GM18873 (cell line): ENCODE results near the gene C17orf113.

ENCODE experiments used
- ATAC-seq: cut with Tn5 transposase; IDR thresholded peaks from one replicate; pipeline ENCODE4 v1.9.1; 2021; ENCODE audit warnings: mild to moderate bottlenecking, moderate library complexity, moderate number of reproducible peaks; ENCODE audit not compliant: unreplicated experiment, low FRiP score

Gene C17orf113

DNA sequence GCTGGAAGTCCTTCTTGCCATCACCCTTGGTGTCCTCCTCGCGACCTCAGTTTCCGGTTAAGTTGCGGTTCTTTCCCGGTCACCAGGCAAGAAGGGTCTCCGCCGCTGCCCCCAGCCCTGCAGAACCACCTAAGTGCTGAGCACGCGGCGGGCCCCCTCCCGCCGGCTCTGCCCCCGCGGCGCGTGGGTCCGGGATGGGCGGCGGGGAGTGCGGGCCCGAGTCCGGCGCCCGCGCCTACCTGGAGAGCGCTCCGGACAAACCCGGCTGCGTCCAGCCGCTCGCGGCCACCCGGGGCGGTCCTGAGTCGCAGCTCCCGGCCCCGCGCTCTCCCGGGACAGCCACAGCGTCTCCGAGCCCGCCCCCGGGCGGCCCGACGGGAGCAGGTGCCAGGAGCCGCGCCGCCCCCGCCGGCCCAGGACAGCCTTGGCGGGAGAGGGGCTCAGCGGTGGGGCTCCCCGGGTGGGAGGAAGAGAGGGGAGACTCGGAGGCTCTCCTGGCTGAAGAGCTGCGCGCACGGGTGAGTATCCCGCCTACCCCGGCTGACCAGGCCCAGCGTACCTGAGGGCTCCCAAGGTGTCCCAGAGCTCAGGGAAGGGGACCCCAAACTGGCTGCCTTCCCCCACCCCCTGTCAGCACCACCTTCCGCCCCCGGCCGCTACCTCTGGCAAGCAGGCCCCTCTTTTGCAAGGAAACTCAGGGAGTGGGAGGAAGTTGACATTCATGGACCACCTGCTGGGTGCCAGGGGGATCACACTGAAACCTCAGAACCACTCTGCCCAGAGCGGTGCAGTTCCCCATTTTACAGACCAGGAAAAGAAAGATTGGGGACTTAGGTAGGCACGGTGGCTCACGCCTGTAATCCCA is 22.2 kb upstream of the C17orf113 start:
- ATAC-seq: no peak

DNA sequence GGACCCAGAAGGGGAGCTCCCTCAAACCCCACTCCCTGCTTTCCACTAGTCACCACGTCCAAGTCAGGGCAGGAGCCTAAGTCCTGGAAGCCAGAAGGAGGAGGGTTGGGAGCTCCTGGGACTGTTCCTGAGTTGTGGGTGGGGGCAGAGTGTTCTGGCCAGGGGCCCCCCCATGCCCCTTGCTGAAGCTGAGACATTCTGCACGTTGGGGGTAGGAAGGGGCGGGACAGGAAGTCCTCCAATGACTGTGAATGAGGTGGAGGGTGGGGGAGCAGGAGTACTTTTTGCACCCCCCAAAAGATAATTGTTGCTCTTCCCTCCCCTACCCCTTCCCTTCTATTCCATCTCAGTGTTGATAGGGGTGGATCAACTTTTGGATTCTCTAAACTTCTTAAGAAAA is 21.4 kb upstream of the C17orf113 start:
- no peak for ATAC-seq

DNA sequence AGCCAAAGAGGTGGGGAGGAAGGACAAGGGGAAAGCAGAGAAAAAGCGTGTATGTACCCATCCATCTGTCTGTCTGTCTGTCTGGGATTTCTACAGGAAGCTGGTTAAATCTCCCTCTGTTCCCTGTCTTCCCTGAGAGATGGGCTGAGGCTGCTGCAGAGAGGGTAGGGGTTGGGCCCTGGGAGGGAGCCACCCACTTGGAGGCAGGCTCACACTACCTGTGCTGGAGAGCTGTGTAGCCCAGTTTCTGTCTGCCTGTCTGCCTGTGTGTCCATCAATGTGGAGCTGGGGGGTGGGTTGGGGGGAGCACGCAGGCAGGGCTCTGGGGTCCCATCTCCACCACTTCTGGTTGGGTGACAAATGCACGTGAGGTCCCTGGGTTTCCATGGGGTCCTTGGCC is 18.6 kb upstream of the C17orf113 start:
- no peak for ATAC-seq

DNA sequence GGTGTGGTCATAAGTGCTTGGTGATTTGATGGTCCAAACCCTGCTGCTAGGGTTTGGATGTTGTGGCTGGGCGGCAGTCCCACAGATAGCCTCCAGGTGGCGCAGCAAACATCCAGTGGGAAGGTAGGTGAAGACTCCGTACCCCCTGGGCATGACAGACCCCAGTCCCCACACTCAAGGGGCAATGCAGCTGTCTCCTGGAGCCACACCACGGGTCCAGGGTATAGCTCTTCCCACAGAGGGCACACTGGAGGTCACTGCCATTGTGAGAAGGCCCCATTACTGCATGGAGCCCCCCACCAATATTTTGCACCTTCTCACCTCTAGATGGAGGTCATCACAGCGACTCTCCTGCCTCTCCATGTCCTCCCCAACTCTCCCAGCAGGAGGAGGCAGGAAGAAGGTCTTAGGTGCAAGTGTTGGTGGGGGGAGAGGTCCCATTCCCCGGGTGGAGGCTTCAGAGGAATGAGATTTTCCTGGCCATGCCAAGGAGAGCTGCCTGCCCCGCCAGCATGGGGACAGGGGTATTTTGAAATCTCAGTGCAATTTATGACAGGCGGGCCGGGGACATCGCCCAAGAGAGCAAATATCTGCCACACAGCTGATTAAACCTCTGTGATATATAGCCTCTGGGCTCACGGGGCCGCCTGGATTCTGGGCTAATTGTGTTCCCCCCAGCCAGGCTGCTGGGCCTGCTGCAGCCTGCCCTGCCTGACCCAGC is 17.1 kb upstream of the C17orf113 start:
- no peak for ATAC-seq

DNA sequence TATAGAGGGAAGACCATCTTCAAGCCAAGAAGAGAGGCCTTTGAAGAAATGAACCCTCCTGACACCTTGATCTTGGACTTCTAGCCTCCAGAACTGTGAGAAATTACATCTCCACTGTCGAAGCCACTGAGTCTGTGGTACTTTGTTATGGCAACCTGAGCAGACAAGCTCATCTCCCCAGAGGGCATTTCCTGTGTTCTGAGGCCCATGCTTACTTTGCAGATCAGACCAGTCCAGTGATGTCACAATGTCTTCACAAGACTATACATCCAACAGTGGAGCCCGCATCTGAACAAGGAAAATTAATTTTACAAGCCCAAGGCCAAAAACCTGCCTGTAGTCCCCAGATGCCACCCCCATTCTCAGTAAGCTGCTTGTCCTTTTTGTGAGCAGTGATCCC is 14.8 kb upstream of the C17orf113 start:
- ATAC-seq: no peak

DNA sequence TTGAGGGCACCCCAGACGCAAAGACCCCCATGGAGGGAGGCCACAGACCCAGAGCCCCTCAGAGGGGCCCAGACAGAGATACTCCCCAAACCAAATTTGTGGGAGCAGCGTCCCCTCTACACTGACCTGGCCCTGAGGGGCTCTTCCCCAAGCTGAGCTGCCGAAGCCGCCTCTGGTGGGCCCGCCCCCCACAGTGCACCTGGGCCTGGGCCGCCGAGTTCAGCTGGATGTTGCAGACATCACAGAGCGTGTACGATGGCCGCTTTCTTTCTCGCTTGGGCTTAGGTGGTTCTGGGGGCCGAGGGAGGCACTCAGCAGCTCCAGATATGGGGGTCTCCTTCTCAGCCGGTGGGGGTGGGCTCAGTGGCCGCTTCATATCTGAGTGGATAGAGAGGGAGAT is 12.3 kb upstream of the C17orf113 start:
- ATAC-seq: no peak

DNA sequence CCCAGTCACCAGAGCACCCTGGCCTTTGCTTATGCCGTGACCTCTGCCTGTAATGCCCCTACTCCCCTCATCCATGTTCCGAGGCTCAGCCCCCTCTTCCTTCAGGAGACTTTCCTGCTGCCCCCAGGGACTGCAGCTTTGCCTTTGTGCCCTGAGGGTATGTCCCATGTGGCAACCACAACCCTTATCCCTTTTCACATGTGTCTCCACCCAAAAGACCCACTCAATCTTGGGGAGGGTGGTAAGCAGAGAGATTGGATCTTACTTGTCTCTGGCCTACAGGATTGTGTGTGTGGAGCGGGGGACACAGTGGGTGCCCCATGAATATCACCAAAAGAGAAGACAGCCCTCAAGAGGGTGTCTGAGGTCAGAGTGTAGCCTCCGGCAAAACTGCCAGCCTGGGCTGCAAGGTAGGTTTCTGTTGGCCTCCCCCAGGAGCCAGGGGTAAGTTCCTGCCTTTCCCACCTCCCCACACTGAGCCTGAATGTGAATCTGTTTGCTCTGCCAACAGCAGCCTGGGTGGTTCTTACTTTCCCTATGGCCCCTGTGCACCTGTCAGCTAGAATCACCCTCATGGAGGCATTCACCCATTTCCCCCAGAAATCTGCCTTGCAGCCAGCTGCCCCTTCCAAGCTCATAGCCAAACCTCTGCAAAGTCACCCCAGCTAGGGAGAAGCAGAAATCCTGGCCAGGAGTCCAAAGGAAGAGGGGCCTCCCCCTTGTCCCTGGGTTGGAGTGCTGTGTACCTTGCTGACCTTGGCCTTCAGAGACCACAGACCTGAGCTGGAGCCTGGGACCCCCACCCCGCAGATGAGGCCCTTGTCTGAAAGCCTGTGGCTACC is 11.5 kb upstream of the C17orf113 start:
- ATAC-seq: no peak

DNA sequence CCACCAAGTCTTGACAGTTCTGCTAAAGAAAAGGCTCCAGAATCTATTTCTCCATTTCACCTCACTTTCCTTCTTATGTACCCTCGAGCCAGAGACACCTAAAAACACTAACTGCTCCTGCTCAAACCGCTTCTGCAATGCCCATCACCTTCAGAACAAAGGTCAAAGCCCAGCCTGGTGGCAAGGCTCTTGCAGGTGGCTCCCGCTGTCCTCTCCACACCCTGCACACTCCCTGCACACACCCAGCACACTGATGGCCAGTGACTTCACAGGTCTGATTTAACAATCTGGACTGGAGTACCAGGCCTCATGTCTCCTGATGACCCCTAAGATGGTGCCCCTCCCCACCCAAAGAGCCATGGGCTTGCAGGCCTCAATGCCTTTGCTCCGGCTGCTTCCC is 9.8 kb upstream of the C17orf113 start:
- ATAC-seq: no peak

DNA sequence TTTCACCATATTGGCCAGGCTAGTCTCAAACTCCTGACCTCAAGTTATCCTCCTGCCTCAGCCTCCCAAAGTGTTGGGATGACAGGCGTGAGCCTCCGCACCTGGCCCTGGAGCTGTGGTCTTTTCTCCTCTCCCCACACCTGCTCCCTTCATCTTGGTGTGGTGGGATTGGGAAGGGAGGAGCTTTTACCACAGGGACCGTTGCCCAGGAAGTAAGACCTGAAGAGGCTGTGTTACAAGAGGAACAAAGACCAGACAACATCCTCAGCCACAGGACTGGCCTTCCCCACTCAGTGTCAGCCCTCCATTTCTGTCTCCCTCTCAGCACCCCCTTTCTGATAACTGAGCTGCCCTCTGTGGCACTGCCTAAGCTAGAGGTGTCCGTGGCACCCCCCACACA is 9.4 kb upstream of the C17orf113 start:
- no peak for ATAC-seq

DNA sequence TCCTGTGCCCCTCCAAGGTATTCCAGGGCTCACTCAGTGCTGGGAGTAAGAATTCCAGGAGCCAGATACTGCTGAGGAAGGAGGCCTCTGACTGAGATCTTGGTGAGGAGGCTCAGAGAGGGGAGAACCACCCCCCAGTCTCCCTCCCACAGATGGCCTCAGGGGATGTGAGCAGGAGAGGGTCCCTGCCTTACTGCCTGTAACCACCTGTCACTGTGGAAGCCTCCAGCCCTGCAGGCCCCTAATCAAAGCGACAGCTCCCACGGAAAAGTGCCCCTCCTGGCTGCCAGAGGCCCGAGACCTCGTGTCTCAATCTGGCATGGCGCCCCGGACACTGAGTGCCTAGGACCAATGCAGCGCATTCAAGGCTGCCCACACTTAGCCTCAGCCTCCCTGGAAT is 7.7 kb upstream of the C17orf113 start:
- ATAC-seq: no peak

DNA sequence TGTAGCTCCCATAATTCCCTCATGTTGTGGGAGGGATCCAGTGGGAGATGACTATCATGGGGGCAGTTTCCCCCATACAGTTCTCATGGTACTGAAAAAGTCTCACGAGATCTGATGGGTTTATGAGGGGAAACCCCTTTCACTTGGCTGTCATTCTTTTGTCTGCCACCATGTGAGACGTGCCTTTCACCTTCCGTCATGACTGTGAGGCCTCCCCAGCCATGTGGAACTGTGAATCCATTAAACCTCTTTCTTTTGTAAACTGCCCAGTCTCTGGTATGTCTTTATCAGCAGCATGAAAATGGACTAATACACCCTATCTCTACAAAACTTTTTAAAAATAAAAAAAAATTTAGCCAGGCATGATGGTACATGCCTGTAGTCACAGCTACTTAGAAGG is 6.2 kb upstream of the C17orf113 start:
- ATAC-seq: no peak

DNA sequence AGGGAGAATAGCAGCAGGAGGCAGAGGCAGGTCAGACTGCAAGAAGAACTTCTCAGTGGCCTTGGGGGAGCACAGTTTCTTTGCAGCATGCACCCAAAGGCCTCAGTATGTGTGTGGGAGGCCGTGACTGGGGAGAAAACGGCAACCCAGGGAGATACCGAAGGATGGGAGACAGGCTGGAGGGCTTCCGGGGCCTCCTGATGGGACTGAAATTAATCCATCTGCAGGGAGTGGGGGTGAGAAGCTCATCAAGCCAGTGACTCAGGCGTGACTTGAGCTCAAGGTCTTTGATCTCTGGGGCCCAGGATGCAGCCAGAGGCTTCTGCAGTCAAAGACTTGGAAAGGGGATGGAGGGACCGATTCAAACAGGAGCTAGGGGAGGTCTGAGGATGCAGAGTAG is 5.1 kb upstream of the C17orf113 start:
- no peak for ATAC-seq

DNA sequence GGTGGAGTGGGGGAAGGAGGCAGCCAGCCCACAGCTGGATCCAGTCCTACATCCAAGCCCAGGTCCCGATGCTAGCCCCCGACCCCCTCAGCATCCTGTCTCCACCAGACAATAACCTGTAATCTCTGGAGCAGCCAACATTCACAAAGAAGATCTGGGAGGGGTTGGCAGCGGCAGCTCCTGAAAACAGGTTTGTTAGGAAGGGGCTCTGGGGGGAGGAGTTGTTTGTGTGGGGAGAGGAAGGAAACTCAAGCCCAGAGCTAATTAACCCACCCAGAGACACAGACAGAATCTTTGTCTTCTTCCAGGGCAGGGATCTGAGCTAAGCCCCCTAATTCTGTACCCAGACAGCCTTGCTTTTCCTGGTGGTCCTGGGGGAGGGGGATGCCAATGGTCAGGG is 4.6 kb upstream of the C17orf113 start:
- no peak for ATAC-seq

DNA sequence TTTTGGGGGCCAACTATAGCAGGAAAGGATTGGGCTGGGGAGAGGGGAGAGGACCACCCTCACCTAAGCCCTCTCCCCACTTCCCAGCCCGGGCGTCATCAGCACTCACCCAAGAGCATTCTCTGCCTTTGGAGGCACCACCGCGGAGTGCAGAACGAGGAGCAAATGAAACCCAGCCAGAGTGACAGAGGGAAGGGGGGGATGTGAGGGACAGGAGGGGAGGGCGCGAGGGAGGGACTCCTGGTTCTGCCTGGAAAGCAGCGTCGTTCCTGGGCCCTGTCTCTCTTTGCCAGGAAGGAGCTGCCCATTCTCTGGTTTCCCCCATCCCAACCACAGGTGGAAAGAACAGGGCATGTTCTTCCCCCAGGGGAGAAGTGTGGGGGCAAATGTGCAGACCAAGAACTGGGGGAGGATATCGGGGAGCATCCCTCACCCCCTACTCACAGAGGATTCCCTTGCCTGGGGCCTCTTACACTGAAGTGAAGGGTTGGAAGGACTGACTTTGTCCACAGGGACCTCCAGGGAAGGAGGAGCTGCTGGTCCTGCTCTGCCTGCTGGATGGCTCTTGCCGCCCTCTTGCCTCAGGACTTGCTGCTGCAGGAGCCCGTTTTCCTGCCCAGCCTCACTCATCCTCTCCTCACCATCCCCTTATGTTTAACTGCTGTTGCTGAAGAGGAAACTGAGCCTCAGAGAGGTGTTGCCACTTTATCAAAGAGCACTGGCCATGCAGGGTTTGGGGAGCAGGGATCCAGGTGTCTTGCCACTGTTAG is 3.5 kb upstream of the C17orf113 start:
- no peak for ATAC-seq

DNA sequence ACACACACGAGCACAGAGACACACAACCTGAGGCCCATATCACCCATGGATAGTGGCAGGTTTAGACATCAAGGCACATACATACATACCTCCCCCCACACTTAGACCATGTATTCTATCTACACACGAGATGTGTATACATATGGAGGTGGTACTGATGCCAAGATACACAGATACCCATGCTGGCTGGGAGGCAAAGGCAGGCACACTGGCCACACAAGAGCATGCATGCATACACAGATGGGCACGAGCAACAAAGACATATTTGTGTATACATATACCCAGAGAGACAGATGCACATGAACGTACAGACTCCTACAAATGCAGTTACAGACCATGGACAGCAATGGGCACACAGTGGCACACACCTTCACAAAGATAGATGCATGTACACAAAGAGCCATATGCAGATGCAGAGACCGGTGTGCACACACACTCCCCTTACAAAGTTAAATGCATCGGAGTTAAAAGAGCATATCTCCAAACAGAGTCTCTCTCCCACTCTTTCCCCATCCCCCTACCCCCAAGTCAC is 2.0 kb upstream of the C17orf113 start:
- ATAC-seq: no peak

DNA sequence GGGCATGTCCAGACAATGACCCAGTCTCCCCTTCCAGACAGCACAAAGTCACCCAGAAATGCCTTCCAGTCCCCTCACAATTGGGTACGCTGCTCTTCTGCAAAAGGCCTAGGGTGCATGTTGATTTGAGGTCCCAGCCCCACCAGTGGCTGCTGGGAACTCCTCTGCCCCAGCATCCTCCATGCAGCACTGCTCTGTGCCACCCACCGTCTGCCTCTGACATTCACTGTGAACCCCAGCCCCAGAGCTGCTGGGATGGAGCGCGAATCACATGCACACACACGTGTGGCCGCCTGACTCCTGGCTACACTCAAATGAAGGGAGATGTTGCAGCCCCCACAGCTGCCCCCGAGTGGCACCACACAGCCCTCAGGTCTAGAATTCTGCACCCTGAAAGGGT is 1.2 kb upstream of the C17orf113 start:
- no peak for ATAC-seq

DNA sequence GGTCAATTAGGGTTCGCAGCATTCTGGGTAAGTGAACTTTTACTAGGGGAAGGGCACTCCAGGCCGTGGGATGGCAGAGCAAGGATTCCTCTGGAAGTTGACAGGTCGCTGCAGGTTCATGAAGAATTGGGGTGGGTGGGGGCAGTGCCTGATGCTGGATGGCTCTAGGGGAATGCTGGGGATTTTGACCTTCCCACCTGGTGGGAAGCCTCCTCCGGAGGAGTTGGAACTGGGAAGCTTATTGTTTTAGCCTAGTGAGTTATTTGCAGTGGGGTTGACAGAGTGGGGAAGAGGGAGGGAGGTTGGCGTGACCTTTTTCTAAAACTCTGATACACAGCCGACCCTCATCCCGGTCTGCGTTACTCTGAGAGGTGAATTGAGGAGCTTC is 606 bp upstream of the C17orf113 start:
- ATAC-seq: no peak

DNA sequence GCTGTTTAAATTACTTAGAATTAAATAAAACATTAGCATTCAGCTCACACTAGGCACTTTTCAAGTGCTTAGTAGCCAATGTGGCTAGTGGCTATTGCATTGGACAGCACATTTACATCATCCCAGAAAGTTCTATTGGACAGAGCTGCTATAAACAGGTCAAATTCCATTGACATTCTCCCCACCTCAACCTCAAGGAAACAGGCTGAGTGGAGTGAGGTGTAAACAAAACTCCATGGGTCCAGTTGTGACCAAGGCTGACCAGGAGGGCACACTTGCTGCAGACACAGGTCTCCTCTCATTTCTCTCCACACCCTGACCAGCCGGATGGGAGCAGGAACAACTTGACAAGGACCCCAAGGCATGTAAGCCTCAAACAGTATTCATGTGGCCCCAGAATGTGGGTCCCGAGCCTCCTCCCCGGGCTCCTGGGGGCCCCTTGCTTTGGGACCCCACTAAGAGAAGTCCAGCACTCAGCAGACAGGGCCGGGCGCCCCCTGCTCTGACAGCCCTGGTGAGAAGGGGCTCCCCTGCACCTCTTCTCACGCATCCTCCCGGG is 488 bp downstream of the C17orf113 start:
- ATAC-seq: no peak

DNA sequence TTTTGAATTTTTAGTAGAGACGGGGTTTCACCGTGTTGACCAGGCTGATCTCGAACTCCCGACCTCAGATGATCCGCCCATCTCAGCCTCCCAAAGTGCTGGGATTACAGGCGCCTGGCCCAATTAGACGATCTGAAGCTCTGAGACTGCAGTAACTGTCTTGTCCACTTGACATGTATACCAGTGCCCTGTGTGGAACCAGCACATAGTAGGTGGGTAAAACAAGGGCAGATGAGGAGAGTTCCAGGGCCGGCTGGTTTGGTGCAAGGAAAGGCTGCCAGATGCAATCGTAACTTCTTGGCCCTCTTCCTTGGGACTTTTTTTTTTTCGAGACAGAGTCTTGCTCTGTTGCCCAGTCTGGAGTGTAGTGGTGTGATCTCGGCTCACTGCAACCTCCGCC is 3.1 kb downstream of the C17orf113 start:
- no peak for ATAC-seq

DNA sequence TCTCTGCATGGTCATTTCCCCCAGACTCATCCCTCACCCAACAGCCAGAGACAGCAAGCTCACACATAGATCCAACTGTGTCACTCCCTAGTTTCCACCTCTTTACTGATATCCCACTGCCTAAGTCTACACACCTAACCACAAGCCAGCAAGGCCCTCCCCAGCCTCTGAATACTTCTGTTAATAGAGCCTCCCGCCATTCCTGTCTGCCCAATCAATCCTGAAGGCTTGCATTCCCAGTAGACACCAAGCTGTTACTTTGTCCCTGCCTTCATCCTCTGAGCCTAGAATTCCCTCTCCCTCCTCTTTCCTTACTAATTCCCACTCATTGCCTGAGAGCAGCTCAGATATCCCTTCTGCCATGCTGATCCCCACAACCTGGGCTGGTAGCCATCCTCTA is 4.7 kb downstream of the C17orf113 start:
- ATAC-seq: no peak
